ENCODE data around the gene ATP5PO.

GRCh38 chr21:33948951-33949444 is 33.4 kb upstream of the ATP5PO start:
- no peak for TF ChIP-seq CTCF (IDR thresholded peaks at IDR 0.05)
- TF ChIP-seq POLR2A (IDR thresholded peaks at IDR 0.05): no peak
